Occipital lobe (tissue), 3 donors: ENCODE data around the gene KRTAP20-1. TPM values are rescaled to one million over a fixed set of nuclear protein-coding genes. Genes with fewer than 3 reads are reported as not detected.

Source experiments
- DNase-seq: peaks from one replicate; lab custom pipeline; 2025; lab: John Stamatoyannopoulos, UW
- small RNA-seq: library from RNA; depleted of rRNA; stranded (forward); fragments of <200 nt; gene quantifications from one replicate; pipeline ENCODE3, GENCODE V24; 2014
- total RNA-seq: library from RNA; depleted of rRNA; stranded (reverse); fragments of >200 nt; gene quantifications from one replicate; pipeline ENCODE4 v1.2.3, GENCODE V29; 2014

The KRTAP20-1 gene
- total RNA-seq, 1 donor from 2014 or later = not detected

DNA sequence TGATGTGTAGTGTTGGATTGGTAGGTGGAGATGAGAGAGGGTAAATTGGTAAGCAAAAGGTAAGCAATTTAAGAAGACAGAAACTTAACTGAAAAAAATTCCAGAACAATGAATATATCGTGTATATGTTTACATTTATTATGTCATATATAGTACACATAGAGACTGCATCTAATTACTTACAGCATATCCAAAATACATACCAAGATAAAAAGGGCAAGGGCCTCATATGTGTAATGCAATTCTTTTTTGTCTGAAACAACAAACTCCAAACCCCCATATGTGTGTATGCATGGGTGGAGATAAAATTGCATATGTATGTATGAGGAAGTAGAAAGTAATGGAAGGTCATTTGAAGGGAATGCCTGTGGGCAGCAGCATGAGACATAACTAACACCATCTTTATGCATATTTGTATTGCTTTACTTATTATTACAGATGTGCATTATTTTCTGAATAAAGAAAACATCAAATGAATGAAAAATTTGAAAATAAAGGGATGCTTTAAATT, 30.7 kb downstream of the KRTAP20-1 start:
- DNase-seq = no peak

DNA sequence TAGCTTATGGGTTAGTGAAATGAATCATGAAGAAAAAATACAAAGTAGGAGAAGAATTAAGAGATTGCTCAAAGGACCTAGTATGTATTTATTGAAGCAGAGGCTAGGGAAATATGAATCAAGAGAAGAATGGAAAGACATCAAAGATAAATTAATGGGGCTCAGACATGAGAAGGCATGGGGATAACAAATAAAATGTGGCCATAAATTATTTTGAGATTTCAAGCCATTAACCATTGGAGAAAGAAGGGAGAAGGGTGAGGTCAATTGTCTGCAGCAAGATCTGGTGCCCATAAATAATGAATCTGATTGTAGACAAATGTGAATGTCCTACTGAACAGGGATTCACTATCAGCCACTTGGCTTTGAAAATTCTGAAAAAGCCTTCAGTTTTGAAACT, 36.7 kb downstream of the KRTAP20-1 start:
- no peak for DNase-seq

Small RNAs within 50 kb of the gene (small RNA-seq; reads per million reads assigned to genes)
- gene KRTAP20-1 = not detected
- not detected for gene KRTAP20-3
- gene KRTAP20-4 = not detected
- not detected for gene KRTAP22-1
- not detected for gene KRTAP22-2

Other genes starting within 250 kb of the KRTAP20-1 start
- gene KRTAP13-2, start 244.2 kb upstream of the KRTAP20-1 start, total RNA-seq = not detected
- not detected for gene KRTAP13-1, start 220.4 kb upstream of the KRTAP20-1 start, total RNA-seq
- gene KRTAP13-3, start 190.5 kb upstream of the KRTAP20-1 start, total RNA-seq = not detected
- gene KRTAP13-4, start 186.2 kb upstream of the KRTAP20-1 start, total RNA-seq = not detected
- gene KRTAP15-1, start 176.2 kb upstream of the KRTAP20-1 start, total RNA-seq = not detected
- not detected for gene KRTAP19-1, start 136.1 kb upstream of the KRTAP20-1 start, total RNA-seq
- not detected for gene KRTAP19-2, start 129.0 kb upstream of the KRTAP20-1 start, total RNA-seq
- gene KRTAP19-3, start 124.4 kb upstream of the KRTAP20-1 start, total RNA-seq = not detected
- not detected for gene KRTAP19-4, start 119.3 kb upstream of the KRTAP20-1 start, total RNA-seq
- gene KRTAP19-5, start 114.3 kb upstream of the KRTAP20-1 start, total RNA-seq = not detected
- gene KRTAP19-6, start 74.6 kb upstream of the KRTAP20-1 start, total RNA-seq = not detected
- not detected for gene KRTAP19-7, start 55.1 kb upstream of the KRTAP20-1 start, total RNA-seq
- gene KRTAP22-2, start 26.0 kb upstream of the KRTAP20-1 start, total RNA-seq = not detected
- not detected for gene KRTAP6-3, start 24.0 kb upstream of the KRTAP20-1 start, total RNA-seq
- not detected for gene KRTAP6-2, start 17.5 kb upstream of the KRTAP20-1 start, total RNA-seq
- not detected for gene KRTAP22-1, start 15.3 kb upstream of the KRTAP20-1 start, total RNA-seq
- not detected for gene KRTAP6-1, start 2.5 kb upstream of the KRTAP20-1 start, total RNA-seq
- not detected for gene KRTAP20-4, start 4.2 kb downstream of the KRTAP20-1 start, total RNA-seq
- not detected for gene KRTAP20-2, start 18.8 kb downstream of the KRTAP20-1 start, total RNA-seq
- not detected for gene KRTAP20-3, start 26.4 kb downstream of the KRTAP20-1 start, total RNA-seq
- not detected for gene KRTAP21-3, start 102.4 kb downstream of the KRTAP20-1 start, total RNA-seq
- not detected for gene KRTAP21-2, start 130.8 kb downstream of the KRTAP20-1 start, total RNA-seq
- not detected for gene KRTAP21-1, start 139.0 kb downstream of the KRTAP20-1 start, total RNA-seq
- gene KRTAP8-1, start 196.8 kb downstream of the KRTAP20-1 start, total RNA-seq = not detected
- gene KRTAP7-1, start 213.3 kb downstream of the KRTAP20-1 start, total RNA-seq = not detected